Endometrial microvascular endothelial cells (primary cell): ENCODE results near the gene AGPAT2. TPM values are rescaled to one million over a fixed set of nuclear protein-coding genes. Genes with fewer than 3 reads are reported as not detected.

ENCODE experiments used
- in situ Hi-C: cut with HindIII; loops from 2 replicates; pipeline ENCODE4 v1.10.0; 2017; ENCODE audit warnings: low sequenced_read_pairs, low pct_unique_long_range_greater_than_20kb; ENCODE audit errors: inconsistent ontology term
- total RNA-seq: library from RNA; depleted of rRNA; stranded (reverse); fragments of >200 nt; gene quantifications from one replicate; pipeline ENCODE4 v1.2.3, GENCODE V29; 2015; ENCODE audit errors: inconsistent ontology term

Gene AGPAT2
- total RNA-seq, 1 donor from 2014 or later: 31.7 TPM

GRCh38 chr9:136656795-136657611 lies 30.3 kb downstream of the AGPAT2 start:
- in situ Hi-C loops: no loop called here

GRCh38 chr9:136656183-136656738 lies 31.0 kb downstream of the AGPAT2 start:
- in situ Hi-C loops: no loop called here

- in situ Hi-C loops: no loop called here
Observed at GRCh38 chr9:136655536-136656182, 31.6 kb downstream of the AGPAT2 start.

GRCh38 chr9:136654820-136655535 lies 32.3 kb downstream of the AGPAT2 start:
- in situ Hi-C loops: no loop called here

- in situ Hi-C loops: no loop called here
Observed at GRCh38 chr9:136653323-136654079, 33.8 kb downstream of the AGPAT2 start.

- in situ Hi-C loops: no loop called here
Observed at GRCh38 chr9:136651860-136652259, 35.4 kb downstream of the AGPAT2 start.

- in situ Hi-C loops: no loop called here
Observed at GRCh38 chr9:136650648-136651047, 36.6 kb downstream of the AGPAT2 start.

GRCh38 chr9:136650021-136650420 lies 37.2 kb downstream of the AGPAT2 start:
- in situ Hi-C loops: no loop called here

- in situ Hi-C loops: no loop called here
Observed at GRCh38 chr9:136648751-136649150, 38.5 kb downstream of the AGPAT2 start.

- in situ Hi-C loops: no loop called here
Observed at GRCh38 chr9:136646827-136647711, 40.2 kb downstream of the AGPAT2 start.

- in situ Hi-C loops: no loop called here
Observed at GRCh38 chr9:136645903-136646754, 41.1 kb downstream of the AGPAT2 start.

GRCh38 chr9:136645352-136645902 lies 41.8 kb downstream of the AGPAT2 start:
- in situ Hi-C loops: no loop called here

GRCh38 chr9:136644593-136645351 lies 42.5 kb downstream of the AGPAT2 start:
- in situ Hi-C loops: no loop called here

- in situ Hi-C loops: no loop called here
Observed at GRCh38 chr9:136644343-136644592, 43.0 kb downstream of the AGPAT2 start.

- in situ Hi-C loops: no loop called here
Observed at GRCh38 chr9:136643596-136644342, 43.5 kb downstream of the AGPAT2 start.

GRCh38 chr9:136642439-136642921 lies 44.8 kb downstream of the AGPAT2 start:
- in situ Hi-C loops: no loop called here
